IMR-90 (cell line): ENCODE results near the gene RARRES1. TPM values are rescaled to one million over a fixed set of nuclear protein-coding genes. Genes with fewer than 3 reads are reported as not detected.

Source experiments
- ATAC-seq: fragments of 200-7000 bp; cut with Tn5 transposase; 2 replicates; pipeline ENCODE4 v1.9.1; 2020; ENCODE audit warnings: low read depth, mild to moderate bottlenecking, moderate library complexity
- BruUV-seq: library from RNA; stranded (reverse); fragments of 400-500 nt; replicated peaks from 2 replicates; lab custom pipeline; 2021; lab: Mats Ljungman, UMichigan
- CTCF ChIA-PET: fragments of 300-600 bp; formaldehyde crosslinking; extraction: SDS; loops from one replicate; lab custom pipeline; 2021; ENCODE audit warnings: antibody characterized with exemption; lab: Yijun Ruan, JAX
- POLR2A ChIA-PET: fragments of 300-600 bp; sonication (Branson Sonifier 250); formaldehyde crosslinking; loops from one replicate; lab custom pipeline; 2022; ENCODE audit warnings: antibody characterized with exemption; ENCODE audit not compliant: unreplicated experiment; lab: Charles Lee
- DNase-seq: peaks from one replicate; pipeline ENCODE4 v3.0.0; 2013
- H2AFZ ChIP-seq: replicated peaks from 2 replicates; pipeline ENCODE3; 2013; ENCODE audit warnings: low read length, mild to moderate bottlenecking; ENCODE audit not compliant: poor library complexity
- H2AK5ac ChIP-seq: 2 replicates; pipeline ENCODE4 v1.6.1; 2013; ENCODE audit warnings: low read depth, low read length, inconsistent platforms
- H2AK9ac ChIP-seq: replicated peaks from 2 replicates; pipeline ENCODE3; 2013; ENCODE audit warnings: mild to moderate bottlenecking, low read depth, low read length, moderate library complexity; ENCODE audit not compliant: poor library complexity
- H2BK120ac ChIP-seq: 2 replicates; pipeline ENCODE4 v1.6.1; 2013; ENCODE audit warnings: low read depth, low read length, inconsistent platforms
- H2BK15ac ChIP-seq: 3 replicates; pipeline ENCODE4 v1.6.1; 2013; ENCODE audit warnings: low read depth, low read length, inconsistent platforms
- H2BK20ac ChIP-seq: 2 replicates; pipeline ENCODE4 v1.6.1; 2013; ENCODE audit warnings: low read depth, mild to moderate bottlenecking, inconsistent platforms, low read length, moderate library complexity
- H2BK5ac ChIP-seq: 2 replicates; pipeline ENCODE4 v1.6.1; 2013; ENCODE audit warnings: mild to moderate bottlenecking, low read depth, low read length, inconsistent platforms; ENCODE audit not compliant: poor library complexity, severe bottlenecking
- H3K14ac ChIP-seq: replicated peaks from 2 replicates; pipeline ENCODE4 v1.6.1; 2013; ENCODE audit warnings: low read depth, low read length, inconsistent platforms
- H3K18ac ChIP-seq: 2 replicates; pipeline ENCODE4 v1.6.1; 2013; ENCODE audit warnings: low read depth, low read length, control low read depth
- H3K23ac ChIP-seq: 2 replicates; pipeline ENCODE4 v1.6.1; 2013; ENCODE audit warnings: low read depth, low read length, inconsistent platforms
- H3K27ac ChIP-seq: 2 replicates; pipeline ENCODE4 v1.5.1; 2013; ENCODE audit warnings: mild to moderate bottlenecking, control low read depth, low read length; ENCODE audit not compliant: insufficient read depth
- H3K27me3 ChIP-seq: 2 replicates; pipeline ENCODE4 v1.6.1; 2013; ENCODE audit warnings: low read length; ENCODE audit not compliant: control insufficient read depth, insufficient read depth
- H3K36me3 ChIP-seq: 2 replicates; pipeline ENCODE4 v1.6.1; 2013; ENCODE audit warnings: low read length, mixed read lengths; ENCODE audit not compliant: control insufficient read depth, insufficient read depth
- H3K4ac ChIP-seq: 2 replicates; pipeline ENCODE4 v1.6.1; 2013; ENCODE audit warnings: low read depth, low read length, inconsistent platforms
- H3K4me1 ChIP-seq: 2 replicates; pipeline ENCODE4 v1.6.1; 2013; ENCODE audit warnings: low read length, mixed read lengths; ENCODE audit not compliant: control insufficient read depth, insufficient read depth
- H3K4me2 ChIP-seq: 2 replicates; pipeline ENCODE4 v1.6.1; 2013; ENCODE audit warnings: low read depth, mild to moderate bottlenecking, control low read depth, low read length, moderate library complexity
- H3K4me3 ChIP-seq: 2 replicates; pipeline ENCODE4 v1.5.1; 2013; ENCODE audit warnings: low read depth, mild to moderate bottlenecking, control low read depth, low read length, moderate library complexity; ENCODE audit not compliant: insufficient read depth
- H3K56ac ChIP-seq: 2 replicates; pipeline ENCODE4 v1.6.1; 2013; ENCODE audit warnings: low read length, inconsistent platforms; ENCODE audit not compliant: insufficient read depth; ENCODE audit errors: extremely low read depth
- H3K79me1 ChIP-seq, 2 experiments: 2 replicates each; pipeline ENCODE4 v1.6.1; 2013; ENCODE audit warnings: low read length in 2 of 2, inconsistent platforms in 1 of 2, low read depth in 1 of 2
- H3K9ac ChIP-seq: 2 replicates; pipeline ENCODE4 v1.6.1; 2013; ENCODE audit warnings: low read depth, low read length, control low read depth
- H3K9me1 ChIP-seq: 2 replicates; pipeline ENCODE4 v1.6.1; 2013; ENCODE audit warnings: low read length, inconsistent platforms; ENCODE audit not compliant: insufficient read depth
- H3K9me3 ChIP-seq: 2 replicates; pipeline ENCODE4 v1.6.1; 2013; ENCODE audit warnings: low read length; ENCODE audit not compliant: control insufficient read depth, insufficient read depth
- H4K20me1 ChIP-seq: 2 replicates; pipeline ENCODE4 v1.6.1; 2013; ENCODE audit warnings: low read length, inconsistent platforms; ENCODE audit not compliant: insufficient read depth
- H4K5ac ChIP-seq: 2 replicates; pipeline ENCODE4 v1.6.1; 2013; ENCODE audit warnings: mild to moderate bottlenecking, low read depth, low read length, control low read depth
- H4K8ac ChIP-seq, 2 experiments: 2 replicates each; pipeline ENCODE4 v1.6.1; 2013; ENCODE audit warnings: low read depth in 2 of 2, low read length in 2 of 2, control low read depth in 1 of 2, inconsistent platforms in 1 of 2
- H4K91ac ChIP-seq: 2 replicates; pipeline ENCODE4 v1.6.1; 2013; ENCODE audit warnings: low read depth, low read length, inconsistent platforms; ENCODE audit not compliant: insufficient read depth
- MAZ ChIP-seq: IDR thresholded peaks from 2 replicates; pipeline ENCODE4 v1.6.1; 2012; ENCODE audit warnings: low read depth, mild to moderate bottlenecking, low read length, improper control_type of control experiment, moderate library complexity, borderline replicate concordance
- MXI1 ChIP-seq: IDR thresholded peaks from 2 replicates; pipeline ENCODE4 v1.6.1; 2012; ENCODE audit warnings: low read depth, mild to moderate bottlenecking, low read length, moderate library complexity, borderline replicate concordance
- WGBS, 2 experiments: methylation state at CpG; one replicate each; pipeline versions ENCODE4 v1.1.5 to v1.1.7; 2013; ENCODE audit warnings: missing lambda C conversion rate in 2 of 2; ENCODE audit not compliant: insufficient read length in 1 of 2; ENCODE audit errors: extremely low coverage in 2 of 2; 5-methylcytosine and 5-hydroxymethylcytosine counted together
- dilution Hi-C: fragments of 300-500 bp; cut with HindIII; formaldehyde crosslinking; loops from one replicate; pipeline ENCODE4 v1.14.3; 2018; ENCODE audit warnings: low sequenced_read_pairs; ENCODE audit not compliant: unreplicated experiment
- in situ Hi-C: fragments of 300-500 bp; cut with MboI; formaldehyde crosslinking; loops from 3 replicates; pipeline ENCODE4 v1.14.3; 2019; ENCODE audit warnings: low sequenced_read_pairs, inconsistent platforms, mixed read lengths
- intact Hi-C: fragments of 100-400 bp; cut with micrococcal nuclease; formaldehyde crosslinking; loops from 2 replicates; pipeline ENCODE4 v1.10.0; 2022
- polyA plus RNA-seq, 3 experiments: library from polyadenylated mRNA; depleted of rRNA; stranded (reverse); fragments of >200 nt; gene quantifications; 2 replicates each; pipeline ENCODE4 v1.2.3, GENCODE V29; 2012; ENCODE audit warnings: low replicate concordance in 1 of 3
- total RNA-seq: library from RNA; depleted of rRNA; stranded (reverse); fragments of >200 nt; gene quantifications from 2 replicates; pipeline ENCODE4 v1.2.3, GENCODE V29; 2012

RARRES1 gene
- total and polyA plus RNA-seq, 2 of the 4 experiments (the other 2 are of a cell fraction): 0.90 to 3.0 TPM

DNA sequence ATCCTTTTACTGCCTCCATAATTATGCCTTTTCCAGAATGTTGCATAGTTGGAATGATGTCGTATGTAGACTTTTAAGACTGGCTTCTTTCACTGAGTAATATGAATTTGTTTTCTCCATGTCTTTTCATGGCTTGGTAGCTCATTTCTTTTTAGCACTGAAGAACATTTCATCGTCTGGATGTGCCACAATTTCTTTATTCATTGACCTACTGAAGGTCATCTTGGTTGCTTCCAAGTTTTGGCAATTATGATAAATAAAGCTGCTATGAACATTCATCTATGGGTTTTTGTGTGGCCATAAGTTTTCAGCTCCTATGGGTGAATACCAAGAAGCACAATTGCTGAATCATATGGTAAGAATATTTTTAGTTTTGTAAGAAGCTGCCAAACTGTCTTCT is 23.2 kb upstream of the RARRES1 start:
- intact Hi-C loops: no loop called here
- Histone ChIP-seq H2AFZ (no peak overlapping the region), H4K20me1 (no peaks in the 10 kb centered on the region), H4K5ac (no peak overlapping the region), H3K9me1 (no peaks in the 10 kb centered on the region), H2AK9ac (no peak overlapping the region), H3K4me2 (no peak overlapping the region), H3K18ac (no peak overlapping the region), H3K79me1 (no peaks in the 10 kb centered on the region), H2BK5ac (no peak overlapping the region), H2AK5ac (no peak overlapping the region), H3K27me3 (no peaks in the 10 kb centered on the region), H3K4me1 (no peaks in the 10 kb centered on the region; the same call in 1 of the 2 replicates), H3K4ac (no peak overlapping the region), H4K91ac (no peak overlapping the region), H3K9me3 (no peaks in the 10 kb centered on the region), H2BK20ac (no peak overlapping the region), H3K23ac (no peak overlapping the region), H3K56ac (no peak overlapping the region), H3K36me3 (no peaks in the 10 kb centered on the region; the same call in 1 of the 2 replicates), H2BK15ac (no peak overlapping the region), H2BK120ac (no peak overlapping the region), H4K8ac (no peak overlapping the region), H3K9ac (no peak overlapping the region), H3K4me3 (no peak overlapping the region), H3K14ac (no peak overlapping the region), H3K27ac (no peak overlapping the region)
- dilution Hi-C loops: no loop called here
- no CpG with 5 or more reads among the region's 2 CpGs for whole genome bisulfite sequencing, 2 experiments
- no peak for ATAC-seq
- in situ Hi-C loops: no loop called here
- DNase-seq: no peak
- TF ChIP-seq MXI1 (no peak), MAZ (no peak)
- no TSS peak for BruUV-seq
- ChIA-PET POLR2A (no interaction called here), CTCF (interaction anchor here (0.6 to 1.6 kb wide), 3 partner anchors 17 to 96 kb away, joined by 3 to 7 read pairs (median 3); no protein-coding TSS in a partner anchor)
